K562 (cell line): ENCODE results near the gene ZBTB43. TPM values are rescaled to one million over a fixed set of nuclear protein-coding genes. Genes with fewer than 3 reads are reported as not detected.

Source experiments
- AFF1 ChIP-seq, 2 experiments: fragments of 450-650 bp; IDR thresholded peaks; 2 replicates each; pipeline ENCODE4 v1.6.1; 2018; ENCODE audit warnings: mild to moderate bottlenecking in 2 of 2, low read depth in 1 of 2; ENCODE audit not compliant: partially characterized antibody in 2 of 2
- ARNT ChIP-seq, 2 experiments: fragments of 450-650 bp; IDR thresholded peaks; 2 replicates each; pipeline ENCODE4 v1.6.1; 2016; ENCODE audit warnings: mild to moderate bottlenecking in 1 of 2
- E2F8 ChIP-seq: fragments of 450-650 bp; IDR thresholded peaks from 2 replicates; pipeline ENCODE4 v1.7.1; 2018; ENCODE audit warnings: mild to moderate bottlenecking, low read depth; ENCODE audit not compliant: partially characterized antibody
- HDAC2 ChIP-seq: fragments of 450-650 bp; IDR thresholded peaks from 2 replicates; pipeline ENCODE4 v1.6.1; 2016; ENCODE audit warnings: mild to moderate bottlenecking
- IFI16 ChIP-seq: fragments of 250-450 bp; sonication (Bioruptor Pico); IDR thresholded peaks from 2 replicates; pipeline ENCODE4 v2.1.2; 2022; ENCODE audit warnings: mild to moderate bottlenecking, inconsistent platforms
- LCOR ChIP-seq: sonication (generic); formaldehyde crosslinking; IDR thresholded peaks from 2 replicates; pipeline ENCODE4 v1.8.0; 2022; ENCODE audit warnings: mild to moderate bottlenecking, missing genetic modification reagents
- NCOA4 ChIP-seq: fragments of 450-650 bp; IDR thresholded peaks from 2 replicates; pipeline ENCODE4 v1.6.1; 2018; ENCODE audit warnings: mild to moderate bottlenecking; ENCODE audit not compliant: partially characterized antibody
- NFRKB ChIP-seq: fragments of 450-650 bp; IDR thresholded peaks from 2 replicates; pipeline ENCODE4 v1.6.1; 2016; ENCODE audit warnings: low read depth
- NR2C2 ChIP-seq, 2 experiments: fragments of 200-800 bp in 1 of 2; sonication (Bioruptor generic) in 1 of 2; sonication (generic) in 1 of 2; formaldehyde crosslinking in 1 of 2; IDR thresholded peaks; 2 replicates each; pipeline versions ENCODE4 v1.6.1 to v1.8.0; 2016 to 2022; ENCODE audit warnings: mild to moderate bottlenecking in 1 of 2, missing compliant biosample characterization in 1 of 2, missing genetic modification characterization in 1 of 2, missing genetic modification reagents in 1 of 2
- POLR2AphosphoS5 ChIP-seq: IDR thresholded peaks from 2 replicates; pipeline ENCODE4 v1.6.1; 2011; ENCODE audit warnings: mild to moderate bottlenecking, low read depth, low read length, moderate library complexity; ENCODE audit not compliant: control insufficient read depth, insufficient read depth
- RBFOX2 ChIP-seq: fragments of 200-400 bp; formaldehyde crosslinking; IDR thresholded peaks from 2 replicates; pipeline ENCODE4 v1.6.1; 2017; ENCODE audit warnings: low read depth, mild to moderate bottlenecking, low read length, moderate library complexity
- TBL1XR1 ChIP-seq, 2 experiments: IDR thresholded peaks; 2 replicates each; pipeline ENCODE4 v1.6.1; 2012; ENCODE audit warnings: improper control_type of control experiment in 2 of 2, low read length in 2 of 2, mild to moderate bottlenecking in 1 of 2
- ZNF253 ChIP-seq: fragments of 250-450 bp; sonication (Bioruptor Pico); conservative IDR thresholded peaks from 2 replicates; pipeline ENCODE4 v1.6.1; 2021; ENCODE audit warnings: mild to moderate bottlenecking
- ZNF274 ChIP-seq: IDR thresholded peaks from 2 replicates; pipeline ENCODE4 v1.6.1; 2011; ENCODE audit warnings: low read depth, mild to moderate bottlenecking, low read length, moderate library complexity, borderline replicate concordance
- ZNF785 ChIP-seq: fragments of 250-450 bp; sonication (Bioruptor Pico); IDR thresholded peaks from 2 replicates; pipeline ENCODE4 v1.4.0; 2020; ENCODE audit warnings: mild to moderate bottlenecking
- polyA plus RNA-seq, 8 experiments: library from polyadenylated mRNA; depleted of rRNA in 4 of 8; stranded (reverse) in 5 of 8; unstranded in 3 of 8; fragments of >200 nt; fragmentation: Nextera tagmentation in 2 of 8; fragmentation: Illumina TruSeq in 1 of 8; extraction: Ambion mirVana in 2 of 8; extraction: Trizol in 1 of 8; gene quantifications; 2 replicates each; pipeline versions ENCODE4 v1.2.1 to v1.2.3, GENCODE V29; 2011 to 2014; ENCODE audit warnings: inconsistent platforms in 1 of 8, missing spikeins in 1 of 8
- total RNA-seq, 7 experiments: library from RNA; depleted of rRNA in 6 of 7; stranded (reverse); fragments of >200 nt in 6 of 7; fragmentation: Illumina TruSeq in 2 of 7; extraction: Trizol in 2 of 7; gene quantifications; 2 replicates each; pipeline versions ENCODE4 v1.2.1 to v1.2.3, GENCODE V29; 2011 to 2021; ENCODE audit warnings: low replicate concordance in 1 of 7

Gene ZBTB43
- total and polyA plus RNA-seq, 9 of the 15 experiments (the other 6 are each of a cell fraction or from before 2014, with no cell fraction given), result 3.9 to 17.2 (median 9.1) TPM

GRCh38 chr9:126805554-126806262 lies 868 bp downstream of the ZBTB43 start (continued):
- TF ChIP-seq RBFOX2, result no peak
- TF ChIP-seq ZNF785 (CRISPR knock-in tag), result no peak
- TF ChIP-seq POLR2AphosphoS5, result 0 out of 2 replicates have a peak, but pooled peaks have one; percentile 4
- peak in 1 of 2 experiments; percentile 34; a peak in 1 of 4 replicates for TF ChIP-seq ARNT (IDR thresholded peaks at IDR 0.05)
- TF ChIP-seq TBL1XR1 (IDR thresholded peaks at IDR 0.05; ENCODE audit: low read length in 2 of 2), result 0 out of 4 replicates have a peak, but pooled peaks of 1 of the 2 experiments have one; percentile 56
- TF ChIP-seq NCOA4, result no peak
- no peak for TF ChIP-seq AFF1 (IDR thresholded peaks at IDR 0.05; ENCODE audit: low read depth in 1 of 2, partially characterized antibody in 2 of 2)
- no peak for TF ChIP-seq ZNF253 (CRISPR knock-in tag)
- TF ChIP-seq HDAC2, result no peak
- TF ChIP-seq IFI16 (CRISPR knock-in tag), result no peak
- TF ChIP-seq LCOR (CRISPR knock-in tag), result peak; percentile 90
- peak; percentile 55; the same call in 1 of the 2 replicates for TF ChIP-seq NFRKB
- peak; percentile 85 for TF ChIP-seq NR2C2 (CRISPR knock-in tag; IDR thresholded peaks at IDR 0.05)
- TF ChIP-seq NR2C2 (tag; IDR thresholded peaks at IDR 0.05), result peak; percentile 7; the same call in 1 of the 2 replicates
- peak; percentile 18 for TF ChIP-seq E2F8
- no peak for TF ChIP-seq ZNF274
